ENCODE measurements around the gene PTCHD1. TPM values are rescaled to one million over a fixed set of nuclear protein-coding genes. Genes with fewer than 3 reads are reported as not detected.

PTCHD1 gene
- total and polyA plus RNA-seq, 9 of the 15 experiments (the other 6 are each of a cell fraction or from before 2014, with no cell fraction given): not detected

GRCh38 chrX:23311731-23312130, 22.9 kb upstream of the PTCHD1 start (continued):
- TF ChIP-seq, protein P1, sequence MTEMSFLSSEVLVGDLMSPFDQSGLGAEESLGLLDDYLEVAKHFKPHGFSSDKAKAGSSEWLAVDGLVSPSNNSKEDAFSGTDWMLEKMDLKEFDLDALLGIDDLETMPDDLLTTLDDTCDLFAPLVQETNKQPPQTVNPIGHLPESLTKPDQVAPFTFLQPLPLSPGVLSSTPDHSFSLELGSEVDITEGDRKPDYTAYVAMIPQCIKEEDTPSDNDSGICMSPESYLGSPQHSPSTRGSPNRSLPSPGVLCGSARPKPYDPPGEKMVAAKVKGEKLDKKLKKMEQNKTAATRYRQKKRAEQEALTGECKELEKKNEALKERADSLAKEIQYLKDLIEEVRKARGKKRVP (CRISPR knock-in tag; IDR thresholded peaks at IDR 0.05): no peak
- TF ChIP-seq STAG1 (CRISPR knock-in tag; IDR thresholded peaks at IDR 0.05; ENCODE audit: borderline replicate concordance) (no peak), GABPA (tag; conservative IDR thresholded peaks at IDR 0.05; ENCODE audit: low read depth) (no peak), TAF9B (IDR thresholded peaks at IDR 0.05; ENCODE audit: partially characterized antibody) (no peak)
- TF ChIP-seq, protein P2, sequence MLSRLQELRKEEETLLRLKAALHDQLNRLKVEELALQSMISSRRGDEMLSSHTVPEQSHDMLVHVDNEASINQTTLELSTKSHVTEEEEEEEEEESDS (CRISPR knock-in tag; IDR thresholded peaks at IDR 0.05): no peak
- TF ChIP-seq, protein P3, sequence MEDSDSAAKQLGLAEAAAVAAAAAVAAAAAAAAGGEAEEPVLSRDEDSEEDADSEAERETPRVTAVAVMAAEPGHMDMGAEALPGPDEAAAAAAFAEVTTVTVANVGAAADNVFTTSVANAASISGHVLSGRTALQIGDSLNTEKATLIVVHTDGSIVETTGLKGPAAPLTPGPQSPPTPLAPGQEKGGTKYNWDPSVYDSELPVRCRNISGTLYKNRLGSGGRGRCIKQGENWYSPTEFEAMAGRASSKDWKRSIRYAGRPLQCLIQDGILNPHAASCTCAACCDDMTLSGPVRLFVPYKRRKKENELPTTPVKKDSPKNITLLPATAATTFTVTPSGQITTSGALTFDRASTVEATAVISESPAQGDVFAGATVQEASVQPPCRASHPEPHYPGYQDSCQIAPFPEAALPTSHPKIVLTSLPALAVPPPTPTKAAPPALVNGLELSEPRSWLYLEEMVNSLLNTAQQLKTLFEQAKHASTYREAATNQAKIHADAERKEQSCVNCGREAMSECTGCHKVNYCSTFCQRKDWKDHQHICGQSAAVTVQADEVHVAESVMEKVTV (CRISPR knock-in tag; IDR thresholded peaks at IDR 0.05): no peak
- TF ChIP-seq, protein P4, sequence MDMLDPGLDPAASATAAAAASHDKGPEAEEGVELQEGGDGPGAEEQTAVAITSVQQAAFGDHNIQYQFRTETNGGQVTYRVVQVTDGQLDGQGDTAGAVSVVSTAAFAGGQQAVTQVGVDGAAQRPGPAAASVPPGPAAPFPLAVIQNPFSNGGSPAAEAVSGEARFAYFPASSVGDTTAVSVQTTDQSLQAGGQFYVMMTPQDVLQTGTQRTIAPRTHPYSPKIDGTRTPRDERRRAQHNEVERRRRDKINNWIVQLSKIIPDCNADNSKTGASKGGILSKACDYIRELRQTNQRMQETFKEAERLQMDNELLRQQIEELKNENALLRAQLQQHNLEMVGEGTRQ (CRISPR knock-in tag; IDR thresholded peaks at IDR 0.05): no peak

DNA sequence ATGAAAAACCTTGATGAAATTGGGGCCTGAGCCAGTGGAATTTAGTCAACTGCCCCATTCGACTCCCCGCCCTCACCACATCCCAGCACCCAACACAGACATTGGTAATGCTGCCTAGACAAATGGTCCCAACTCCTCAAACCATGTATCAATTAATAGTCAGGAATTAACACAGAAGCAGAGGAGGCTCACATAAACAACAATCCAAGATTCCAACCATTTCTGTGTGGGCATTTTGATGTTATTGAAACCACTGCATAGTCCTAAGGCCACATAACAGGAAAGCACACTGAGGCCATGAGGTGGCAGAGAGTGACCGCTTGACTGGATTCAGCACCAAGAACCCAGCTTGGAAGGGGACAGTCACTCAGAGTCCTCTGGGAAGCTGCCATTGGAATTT, 22.5 kb upstream of the PTCHD1 start:
- H3K9ac ChIP-seq (ENCODE audit: insufficient read depth in 1 of 2, low read depth in 2 of 2, low read length in 2 of 2): no peak overlapping the region
- H2AFZ ChIP-seq (ENCODE audit: low read depth, low read length): no peak overlapping the region
- FAIRE-seq: no peak
- no peaks in the 10 kb centered on the region for H3K9me1 ChIP-seq (ENCODE audit: control insufficient read depth, insufficient read depth, low read length)
- no peaks in the 10 kb centered on the region for H3K36me3 ChIP-seq (ENCODE audit: control insufficient read depth, insufficient read depth, low read length)
- intact Hi-C loops (cut with micrococcal nuclease) (loop anchor here (10.0 kb wide), 1 partner anchor 1327 kb away; no protein-coding TSS in a partner anchor), in situ Hi-C loops (cut with MboI) (no loop called here)
- BruUV-seq (replicated peaks): no TSS peak
- H3K4me1 ChIP-seq (replicated peaks in 1 of 2; ENCODE audit: control insufficient read depth in 2 of 2, insufficient read depth in 2 of 2, low read length in 2 of 2): no peaks in the 10 kb centered on the region
- DNase-seq (ENCODE audit: extremely low read depth in 1 of 4, low spot score in 3 of 4): no peak
- no peaks in the 10 kb centered on the region for H3K27me3 ChIP-seq (ENCODE audit: control insufficient read depth in 2 of 2, insufficient read depth in 2 of 2, low read length in 2 of 2)
- H4K20me1 ChIP-seq (replicated peaks; ENCODE audit: control insufficient read depth, insufficient read depth, low read length): no peaks in the 10 kb centered on the region
- H3K27ac ChIP-seq (ENCODE audit: extremely low read depth, low read depth, low read length): no peak overlapping the region
- no peaks in the 10 kb centered on the region for H3K79me2 ChIP-seq (ENCODE audit: control insufficient read depth, insufficient read depth, low read length)
- POLR2A ChIA-PET: interaction anchor here (0.6 kb wide), 1 partner anchor 24 kb away, joined by 3 read pairs; no protein-coding TSS in a partner anchor
- CTCF ChIA-PET (ENCODE audit: low intra/inter-chr PET ratio): no interaction called here
- TF ChIP-seq CREB1 (IDR thresholded peaks at IDR 0.05) (no peak), CREB1 (CRISPR knock-in tag; IDR thresholded peaks at IDR 0.05) (no peak), KAT2B (IDR thresholded peaks at IDR 0.05; ENCODE audit: low read depth, low read length) (no peak), GATAD2B (IDR thresholded peaks at IDR 0.05; ENCODE audit: borderline replicate concordance) (no peak), BACH1 (tag; IDR thresholded peaks at IDR 0.05) (no peak), FOXJ3 (CRISPR knock-in tag; IDR thresholded peaks at IDR 0.05) (no peak), ZNF830 (CRISPR knock-in tag; IDR thresholded peaks at IDR 0.05) (no peak), FOXK2 (conservative IDR thresholded peaks at IDR 0.05 in 1 of 2, IDR thresholded peaks at IDR 0.05 in 1 of 2; ENCODE audit: low read depth in 2 of 2) (no peak)
- TF ChIP-seq, protein P5, sequence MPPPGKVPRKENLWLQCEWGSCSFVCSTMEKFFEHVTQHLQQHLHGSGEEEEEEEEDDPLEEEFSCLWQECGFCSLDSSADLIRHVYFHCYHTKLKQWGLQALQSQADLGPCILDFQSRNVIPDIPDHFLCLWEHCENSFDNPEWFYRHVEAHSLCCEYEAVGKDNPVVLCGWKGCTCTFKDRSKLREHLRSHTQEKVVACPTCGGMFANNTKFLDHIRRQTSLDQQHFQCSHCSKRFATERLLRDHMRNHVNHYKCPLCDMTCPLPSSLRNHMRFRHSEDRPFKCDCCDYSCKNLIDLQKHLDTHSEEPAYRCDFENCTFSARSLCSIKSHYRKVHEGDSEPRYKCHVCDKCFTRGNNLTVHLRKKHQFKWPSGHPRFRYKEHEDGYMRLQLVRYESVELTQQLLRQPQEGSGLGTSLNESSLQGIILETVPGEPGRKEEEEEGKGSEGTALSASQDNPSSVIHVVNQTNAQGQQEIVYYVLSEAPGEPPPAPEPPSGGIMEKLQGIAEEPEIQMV (tag; conservative IDR thresholded peaks at IDR 0.05; ENCODE audit: low read depth): no peak
- no peaks in the 10 kb centered on the region for H3K9me3 ChIP-seq (replicated peaks; ENCODE audit: control insufficient read depth, insufficient read depth, low read depth, low read length)
- H3K4me2 ChIP-seq (ENCODE audit: insufficient read depth, low read length): no peak overlapping the region
- ATAC-seq: no peak
- 0% methylated on average over 3 of the region's 3 CpGs for WGBS (ENCODE audit: insufficient coverage, low coverage, missing lambda C conversion rate)
- no peak overlapping the region for H3K4me3 ChIP-seq

Data from K562 (cell line).